ENCODE measurements around the gene FFAR3.
"Not testable (repeated sequence)": the region's sequence is repeated elsewhere in the genome, so short reads cannot be mapped to it uniquely, and the experiment has no call there.

Gene FFAR3

DNA sequence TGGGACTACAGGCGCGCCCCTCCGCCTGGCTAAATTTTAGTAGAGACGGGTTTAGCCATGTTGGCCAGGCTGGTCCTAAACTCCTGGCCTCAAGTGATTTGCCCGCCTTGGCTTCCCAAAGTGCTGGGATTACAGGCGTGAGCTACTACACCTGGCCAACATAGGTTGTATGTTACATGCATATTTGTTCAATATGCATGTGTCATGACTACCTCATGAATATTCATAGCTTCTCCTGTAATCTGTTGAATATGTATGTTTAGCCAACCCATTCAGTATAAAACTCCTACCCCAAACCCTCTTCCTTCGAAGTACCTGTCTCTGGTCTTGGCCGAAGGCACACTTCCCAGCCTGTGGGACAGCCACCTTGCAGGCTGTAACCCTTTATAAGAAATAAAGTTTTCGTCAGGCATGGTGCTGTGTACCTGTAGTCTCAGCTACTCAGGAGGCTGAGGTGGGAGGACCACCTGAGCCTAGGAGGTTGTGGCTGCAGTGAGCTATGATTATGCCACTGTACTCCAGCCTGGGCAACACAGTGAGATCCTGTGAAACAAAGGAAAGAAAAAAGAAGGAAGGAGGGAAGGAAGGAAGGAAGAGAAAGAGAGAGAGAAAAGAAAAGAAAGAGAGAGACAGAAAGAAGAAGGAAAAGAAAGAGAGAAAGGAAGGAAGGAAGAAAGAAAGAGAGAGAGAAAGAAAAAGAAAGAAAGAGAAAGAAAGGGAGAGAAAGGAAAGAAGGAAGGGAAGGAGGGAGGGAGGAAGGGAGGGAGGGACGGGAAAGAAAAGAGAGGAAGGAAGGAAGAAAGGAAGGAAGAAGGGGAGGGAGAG is 41.9 kb downstream of the FFAR3 start:
- no peak for DNase-seq (ENCODE audit: low read depth in 1 of 2, low spot score in 1 of 2)

DNA sequence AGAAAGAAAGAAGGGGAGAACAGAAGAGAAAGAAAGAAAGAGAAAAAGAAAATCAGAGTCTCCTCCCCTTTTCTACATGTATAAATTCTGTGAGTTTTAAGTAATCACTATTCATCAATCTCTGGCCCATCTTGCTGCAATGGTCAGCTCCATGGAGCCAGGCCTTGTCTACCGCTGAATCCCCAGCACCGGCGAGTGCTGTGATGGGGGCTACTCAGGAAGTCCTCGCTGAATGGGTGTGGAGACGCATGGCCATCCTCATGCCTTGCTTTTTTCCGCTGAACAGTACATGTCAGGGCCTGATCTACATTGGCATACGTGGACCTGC is 42.5 kb downstream of the FFAR3 start:
- no peak for DNase-seq (ENCODE audit: low read depth in 1 of 2, low spot score in 1 of 2)

DNA sequence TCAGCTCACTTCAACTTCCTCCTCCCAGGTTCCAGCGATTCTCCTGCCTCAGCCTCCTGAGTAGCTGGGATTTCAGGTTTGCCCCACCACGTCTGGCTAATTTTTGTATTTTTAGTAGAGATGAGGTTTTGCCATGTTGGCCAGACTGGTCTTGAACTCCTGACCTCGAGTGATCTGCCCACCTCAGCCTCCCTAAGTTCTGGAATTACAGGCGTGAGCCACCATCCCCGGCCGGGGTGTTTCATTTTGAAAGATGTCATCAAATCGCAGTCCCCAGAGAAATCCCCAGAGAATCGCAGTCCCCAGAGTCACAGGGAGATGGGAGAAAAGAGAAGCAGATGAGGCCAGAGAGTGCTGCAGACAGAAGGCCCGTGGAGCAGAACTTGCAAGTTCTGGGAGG is 43.2 kb downstream of the FFAR3 start:
- not testable (repeated sequence) for DNase-seq (ENCODE audit: low read depth in 1 of 2, low spot score in 1 of 2)

DNA sequence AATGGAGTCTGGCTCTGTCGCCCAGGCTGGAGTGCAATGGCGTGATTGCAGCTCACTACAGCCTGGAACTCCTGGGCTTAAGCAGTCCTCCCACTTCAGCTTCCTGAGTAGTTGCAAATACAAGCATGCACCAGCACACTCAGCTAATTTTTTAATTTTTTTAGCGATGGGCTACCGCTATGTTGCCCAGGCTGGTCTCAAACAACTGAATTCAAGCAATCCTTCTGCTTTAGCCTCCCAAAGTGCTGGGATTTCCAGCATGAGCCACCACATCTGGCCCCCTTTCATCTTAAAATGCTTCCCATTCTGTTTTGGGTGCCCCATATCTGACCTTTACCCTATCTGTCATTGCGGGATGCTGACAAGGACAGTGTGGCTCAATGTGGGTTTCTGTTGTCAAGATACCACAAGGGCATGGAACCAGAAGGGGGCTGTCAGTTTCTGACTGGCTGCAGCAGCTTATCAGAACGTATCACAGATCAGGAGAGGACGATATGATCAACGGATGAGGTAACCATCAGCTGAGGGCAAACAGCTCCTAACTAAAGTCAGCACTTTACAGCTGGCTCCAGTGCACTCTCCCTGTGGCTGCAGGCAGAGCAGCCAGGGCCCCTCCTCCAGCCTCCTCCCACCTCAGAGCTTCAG is 45.0 kb downstream of the FFAR3 start:
- no peak for DNase-seq (ENCODE audit: low read depth in 1 of 2, low spot score in 1 of 2)

DNA sequence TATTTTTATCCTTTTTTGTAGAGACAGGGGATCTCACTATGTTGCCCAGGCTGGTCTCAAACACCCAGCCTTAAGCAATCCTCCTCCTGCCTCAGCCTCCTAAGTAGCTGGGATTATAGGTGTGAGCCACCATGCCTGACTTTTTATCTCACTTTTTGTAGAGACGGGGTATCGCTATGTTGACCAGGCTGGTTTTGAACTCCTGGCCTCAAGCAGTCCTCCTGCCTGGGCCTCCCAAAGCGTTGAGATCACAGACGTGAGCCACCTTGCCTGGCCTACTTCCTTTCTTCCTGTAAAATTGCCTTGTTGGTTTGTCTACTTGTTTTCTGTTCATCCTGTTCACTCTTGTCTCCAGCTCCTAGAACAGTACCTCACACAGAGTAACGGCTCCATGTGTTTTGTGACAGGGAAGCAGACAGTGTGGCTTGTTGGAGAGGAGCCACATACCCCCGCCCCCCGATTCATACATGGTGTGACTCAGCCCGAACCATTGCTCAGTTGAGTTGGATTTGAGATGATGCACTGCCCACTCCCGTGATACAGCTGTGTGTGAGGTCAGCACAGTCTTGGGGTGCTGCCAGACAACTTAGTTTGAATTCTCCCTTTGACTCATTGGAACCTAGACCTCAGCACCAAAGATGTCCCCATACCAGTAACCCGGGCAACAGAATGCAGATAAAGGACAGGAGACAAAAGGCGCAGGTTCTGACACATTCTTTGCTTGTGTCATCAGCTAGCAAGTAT is 46.8 kb downstream of the FFAR3 start:
- no peak for DNase-seq (ENCODE audit: low read depth in 1 of 2, low spot score in 1 of 2)

DNA sequence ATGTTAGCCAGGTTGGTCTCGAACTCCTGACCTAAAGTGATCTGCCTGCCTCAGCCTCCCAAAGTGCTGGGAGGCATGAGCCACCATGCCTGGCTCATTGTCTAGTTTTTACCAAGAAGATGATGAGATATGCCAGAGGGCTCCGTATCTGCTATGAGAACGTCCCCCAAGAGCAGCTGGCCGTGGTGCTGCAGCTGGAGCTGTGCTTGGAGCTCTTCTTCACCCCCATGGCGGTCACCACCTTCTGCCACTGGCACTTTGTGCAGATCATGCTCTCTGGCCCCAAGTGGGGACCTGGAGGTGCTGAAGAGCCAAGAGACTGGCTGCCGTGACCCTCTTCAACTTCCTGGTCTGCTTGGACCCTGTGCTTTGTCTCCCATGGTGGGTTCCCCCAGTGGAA is 49.4 kb downstream of the FFAR3 start:
- DNase-seq (ENCODE audit: low read depth in 1 of 2, low spot score in 1 of 2) = no peak

DNA sequence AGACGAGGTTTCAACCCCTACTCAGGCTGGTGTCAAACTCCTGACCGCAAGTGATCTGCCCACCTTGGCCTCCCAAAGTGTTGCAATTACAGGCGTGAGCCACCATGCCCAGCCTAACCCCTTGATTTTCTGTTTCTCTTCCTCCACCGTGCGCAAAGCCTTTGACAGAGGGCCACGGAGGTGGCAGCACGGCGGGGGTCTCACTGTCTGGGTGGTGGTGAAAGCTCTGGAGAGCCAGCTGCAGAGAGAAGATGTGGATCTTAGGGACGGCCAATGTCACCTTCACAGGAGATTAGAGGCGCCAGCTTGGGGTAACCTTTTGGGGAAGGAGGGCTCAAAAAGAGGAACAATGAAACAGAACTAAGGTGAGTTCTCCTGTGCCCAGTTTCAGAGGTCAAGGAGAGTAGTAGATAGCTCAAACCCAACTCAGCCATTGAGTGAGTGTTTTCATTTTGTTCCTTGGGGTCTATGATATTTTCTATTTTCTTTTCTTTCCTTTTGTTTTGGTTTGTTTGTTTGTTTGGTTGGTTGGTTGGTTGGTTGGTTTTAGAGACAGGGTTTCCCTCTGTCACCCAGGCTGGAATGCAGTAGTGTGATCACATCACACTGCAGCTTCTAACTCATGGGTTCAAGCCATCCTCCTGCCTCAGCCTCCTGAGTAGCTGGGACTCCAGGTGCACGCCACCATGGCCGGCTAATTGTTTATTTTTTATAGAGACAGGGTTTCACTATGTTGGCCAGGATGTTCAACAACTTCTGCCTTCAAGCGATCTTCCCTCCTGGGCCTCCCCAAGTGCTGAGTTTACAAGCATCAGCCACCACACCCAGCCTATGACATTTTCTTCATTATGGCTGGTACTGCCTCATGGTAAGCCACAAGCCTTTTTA is 50.3 kb downstream of the FFAR3 start:
- no peak for DNase-seq (ENCODE audit: low read depth in 1 of 2, low spot score in 1 of 2)

DNA sequence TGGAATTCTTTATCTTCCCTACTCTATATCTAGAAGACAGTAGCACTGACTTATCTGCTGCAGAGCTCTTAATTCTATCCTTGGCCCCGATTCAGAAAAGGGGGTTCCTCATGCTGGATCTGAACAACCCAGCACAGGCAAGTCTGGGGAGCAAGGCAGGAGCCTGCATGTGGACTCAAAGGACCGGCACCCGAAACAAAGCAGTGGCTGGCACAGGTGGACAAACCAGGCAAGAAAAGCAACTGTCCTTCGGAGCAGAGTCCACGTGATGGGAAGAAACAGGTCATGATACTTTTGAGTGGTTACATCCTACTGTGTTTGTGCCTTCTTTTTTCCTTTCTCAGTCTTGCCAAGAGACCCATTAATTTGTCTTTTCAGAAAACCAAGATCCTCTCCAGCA is 50.9 kb downstream of the FFAR3 start:
- DNase-seq (ENCODE audit: low read depth in 1 of 2, low spot score in 1 of 2) = no peak

All from stimulated activated CD4-positive, alpha-beta T cell treated with anti-CD3 and anti-CD28 coated beads, Interleukin-15, amount 100 ng/mL, for 1 hour (primary cell).